ENCODE results near the gene ZP1.

Gene ZP1

DNA sequence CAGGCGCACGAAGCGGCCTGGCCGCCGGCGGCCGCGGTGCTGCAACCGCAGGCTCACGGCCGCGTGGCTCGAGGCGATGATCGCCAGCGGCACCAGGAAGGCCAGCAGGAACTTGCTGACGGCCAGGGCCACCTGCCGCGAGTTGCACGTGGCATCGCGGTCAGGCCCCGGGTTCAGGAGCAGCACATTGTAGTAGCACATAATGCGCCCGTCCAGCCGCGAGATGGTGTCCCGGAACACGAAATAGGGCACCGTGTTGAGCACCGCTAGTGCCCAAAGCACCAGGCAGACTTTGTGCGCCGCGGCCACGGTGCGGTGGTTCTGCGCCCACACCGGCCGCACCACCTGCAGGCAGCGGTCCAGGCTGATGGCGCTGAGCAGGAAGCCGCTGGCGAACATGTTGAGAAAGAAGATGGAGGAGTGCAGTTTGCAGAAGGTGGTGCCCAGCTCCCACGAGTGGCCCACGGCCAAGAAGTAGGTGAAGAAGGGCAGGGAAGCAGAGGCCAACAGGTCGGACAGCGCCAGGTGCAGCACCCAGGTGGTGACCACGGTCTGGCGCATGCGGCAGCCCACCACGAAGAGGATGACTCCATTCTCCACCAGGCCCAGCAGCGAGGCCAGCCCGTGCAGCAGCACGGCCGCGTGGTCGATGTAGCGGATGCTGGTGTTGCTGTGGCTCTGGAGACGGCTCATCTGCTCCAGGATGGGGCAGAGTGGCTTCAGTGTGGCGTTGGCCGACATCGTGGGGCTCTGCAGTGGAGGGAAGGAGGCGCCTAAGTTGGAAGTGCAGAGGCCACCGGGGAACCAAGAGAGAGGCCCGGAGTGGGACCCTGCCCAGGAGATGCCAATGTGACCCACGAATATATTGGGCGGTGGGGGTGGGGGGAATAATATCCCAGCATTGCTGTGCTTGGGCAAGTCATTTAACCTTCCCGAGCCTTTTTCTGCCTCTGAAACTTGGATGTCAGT lies 14.1 kb upstream of the ZP1 start:
- Histone ChIP-seq H3K4me3 (ENCODE audit: low read depth in 1 of 2, low read length in 1 of 2) (no peak overlapping the region), H3K36me3 (no peaks in the 10 kb centered on the region), H3K27ac (no peak overlapping the region), H3K27me3 (peaks cover 32% of the 10 kb centered on the region), H3K9me3 (no peaks in the 10 kb centered on the region), H3K4me1 (ENCODE audit: control insufficient read depth in 1 of 2, insufficient read depth in 1 of 2, low read depth in 1 of 2, low read length in 1 of 2) (peaks cover 0 to 4% of the 10 kb centered on the region in 2 experiments)
- TF ChIP-seq, protein P1, sequence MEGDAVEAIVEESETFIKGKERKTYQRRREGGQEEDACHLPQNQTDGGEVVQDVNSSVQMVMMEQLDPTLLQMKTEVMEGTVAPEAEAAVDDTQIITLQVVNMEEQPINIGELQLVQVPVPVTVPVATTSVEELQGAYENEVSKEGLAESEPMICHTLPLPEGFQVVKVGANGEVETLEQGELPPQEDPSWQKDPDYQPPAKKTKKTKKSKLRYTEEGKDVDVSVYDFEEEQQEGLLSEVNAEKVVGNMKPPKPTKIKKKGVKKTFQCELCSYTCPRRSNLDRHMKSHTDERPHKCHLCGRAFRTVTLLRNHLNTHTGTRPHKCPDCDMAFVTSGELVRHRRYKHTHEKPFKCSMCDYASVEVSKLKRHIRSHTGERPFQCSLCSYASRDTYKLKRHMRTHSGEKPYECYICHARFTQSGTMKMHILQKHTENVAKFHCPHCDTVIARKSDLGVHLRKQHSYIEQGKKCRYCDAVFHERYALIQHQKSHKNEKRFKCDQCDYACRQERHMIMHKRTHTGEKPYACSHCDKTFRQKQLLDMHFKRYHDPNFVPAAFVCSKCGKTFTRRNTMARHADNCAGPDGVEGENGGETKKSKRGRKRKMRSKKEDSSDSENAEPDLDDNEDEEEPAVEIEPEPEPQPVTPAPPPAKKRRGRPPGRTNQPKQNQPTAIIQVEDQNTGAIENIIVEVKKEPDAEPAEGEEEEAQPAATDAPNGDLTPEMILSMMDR (IDR thresholded peaks at IDR 0.05) = no peak

DNA sequence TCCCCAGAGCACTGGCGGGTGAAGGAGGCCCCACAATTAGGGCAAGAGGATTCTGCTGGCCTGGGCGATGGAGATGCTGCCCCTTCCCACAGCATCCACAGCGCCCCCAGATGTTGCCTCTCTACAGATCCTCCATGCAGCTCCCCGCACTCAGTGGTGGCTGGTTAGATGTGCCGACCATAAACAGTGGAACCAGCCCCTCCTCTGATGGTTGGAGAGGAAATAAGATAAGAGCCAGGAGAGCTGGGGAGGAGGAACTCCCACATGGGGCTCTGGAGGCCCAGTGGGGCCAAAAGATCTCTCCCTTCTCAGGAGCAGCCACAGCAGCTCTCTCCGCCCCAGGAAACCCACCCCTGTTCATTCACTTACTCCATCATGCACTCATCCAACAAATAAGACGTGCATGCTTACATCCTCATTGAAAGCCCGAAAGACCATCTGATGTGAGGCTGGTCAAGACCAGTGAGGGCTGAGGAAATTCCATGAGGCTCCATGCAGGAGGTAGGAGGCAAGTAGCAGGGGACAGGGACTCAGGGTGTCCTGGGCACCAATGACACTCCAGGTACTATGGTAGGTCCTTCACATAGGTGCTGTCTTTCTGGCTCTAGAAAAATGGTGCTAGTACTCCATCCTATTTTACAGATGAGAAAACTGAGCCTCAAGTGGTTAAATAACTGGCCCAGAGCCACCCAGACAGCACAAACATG lies 13.0 kb upstream of the ZP1 start:
- H3K36me3 ChIP-seq = no peaks in the 10 kb centered on the region
- no peak overlapping the region for H3K27ac ChIP-seq
- no peaks in the 10 kb centered on the region for H3K9me3 ChIP-seq
- no peaks in the 10 kb centered on the region for H3K4me1 ChIP-seq (ENCODE audit: control insufficient read depth in 1 of 2, insufficient read depth in 1 of 2, low read depth in 1 of 2, low read length in 1 of 2)
- H3K27me3 ChIP-seq = peaks cover 32% of the 10 kb centered on the region
- TF ChIP-seq, protein P1 (IDR thresholded peaks at IDR 0.05) = no peak
- H3K4me3 ChIP-seq (ENCODE audit: low read depth in 1 of 2, low read length in 1 of 2) = no peak overlapping the region

DNA sequence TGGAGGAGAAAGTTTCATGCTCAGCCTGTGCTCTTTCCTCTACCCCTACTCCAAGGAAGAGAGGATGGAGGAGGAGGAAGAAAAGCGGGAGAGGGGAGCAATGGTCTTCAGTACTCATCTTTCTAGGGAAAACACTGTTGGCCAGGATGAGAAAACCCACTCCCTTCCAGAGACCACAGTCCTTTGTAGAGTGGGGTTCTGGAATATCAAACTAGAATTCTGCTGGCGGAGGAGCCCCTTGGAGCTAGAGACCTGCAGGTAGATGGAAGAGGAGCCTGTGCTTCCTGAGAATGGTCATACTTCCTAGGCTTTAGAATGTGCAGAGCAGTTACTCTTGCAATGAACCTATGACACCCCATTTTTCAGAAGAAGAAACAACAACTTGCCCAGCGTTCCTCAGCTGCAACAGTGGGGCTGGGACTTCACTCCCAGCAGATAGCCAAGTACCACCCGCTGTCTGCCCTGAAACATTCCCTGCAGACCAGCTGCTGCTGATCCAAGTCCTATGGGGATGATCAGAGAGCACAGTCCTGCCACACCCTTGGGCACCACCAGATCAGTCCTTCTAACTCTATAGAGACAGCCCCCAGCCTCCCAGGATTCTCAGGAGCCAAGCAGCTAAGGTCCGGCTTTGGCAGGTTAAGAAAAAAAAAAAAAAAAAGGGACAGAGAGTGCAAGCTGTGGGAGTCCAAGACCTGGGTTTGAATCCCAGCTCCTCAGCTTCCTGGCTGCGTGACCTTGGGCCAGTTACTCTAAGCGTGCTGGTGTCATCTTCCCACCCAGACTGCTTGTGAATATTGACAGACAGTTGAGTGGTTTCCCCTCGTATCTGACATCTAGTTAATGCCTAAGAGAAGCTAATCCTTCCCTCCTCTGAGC lies 12.3 kb upstream of the ZP1 start:
- H3K27ac ChIP-seq = no peak overlapping the region
- peaks cover 32% of the 10 kb centered on the region for H3K27me3 ChIP-seq
- H3K36me3 ChIP-seq = no peaks in the 10 kb centered on the region
- no peaks in the 10 kb centered on the region for H3K4me1 ChIP-seq (ENCODE audit: control insufficient read depth in 1 of 2, insufficient read depth in 1 of 2, low read depth in 1 of 2, low read length in 1 of 2)
- H3K4me3 ChIP-seq (ENCODE audit: low read depth in 1 of 2, low read length in 1 of 2) = no peak overlapping the region
- TF ChIP-seq, protein P1 (IDR thresholded peaks at IDR 0.05) = no peak
- no peaks in the 10 kb centered on the region for H3K9me3 ChIP-seq

DNA sequence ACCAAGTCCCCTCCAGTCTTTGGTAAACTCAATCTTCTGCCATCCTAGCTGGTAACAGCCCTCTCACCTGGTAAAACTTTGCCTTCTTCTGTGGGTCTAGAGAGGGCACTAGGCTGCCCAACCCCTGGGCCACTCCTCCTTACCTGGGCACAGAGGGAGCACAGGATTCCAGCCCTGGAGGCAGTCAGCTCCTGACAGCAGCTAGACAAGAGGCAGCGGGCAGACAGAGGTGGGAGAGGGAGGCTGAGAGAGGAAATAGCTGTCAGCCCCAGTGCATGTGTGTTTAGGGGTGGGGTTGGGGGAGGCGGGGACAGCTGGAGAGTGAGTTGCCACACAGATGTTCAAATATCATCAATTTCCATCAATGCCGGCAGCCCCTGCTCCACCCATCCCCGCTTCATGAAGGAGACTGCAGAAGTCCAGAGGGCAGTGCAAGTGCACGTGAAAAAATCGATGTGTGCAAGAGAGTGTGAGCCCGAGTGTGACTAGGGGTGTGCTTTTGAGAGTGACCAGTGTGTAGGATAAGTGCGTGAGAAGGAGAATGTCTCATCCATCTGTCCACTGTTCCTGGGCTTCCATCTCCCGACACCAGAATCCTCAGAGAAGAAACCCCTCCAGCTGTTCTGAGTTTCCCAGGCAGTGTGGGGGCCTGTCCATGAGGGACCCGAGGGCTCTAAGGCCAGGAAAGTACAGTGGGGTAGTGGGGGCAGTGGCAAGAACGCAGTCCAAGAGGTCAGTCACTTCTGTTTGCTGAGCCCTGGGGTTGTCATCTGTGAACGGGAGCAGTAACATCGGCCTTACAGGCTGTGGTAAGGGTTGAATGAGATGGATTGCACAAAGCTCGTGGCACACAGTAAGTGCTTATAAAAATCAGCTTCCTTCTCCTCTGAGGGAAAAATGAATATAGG lies 11.4 kb upstream of the ZP1 start, which contains the start of gene PTGDR2:
PTGDR2 (minus strand) TSS at position 225 of the 908 bp plus-strand sequence. CDS start 2,228 bp downstream, outside the sequence.
- H3K36me3 ChIP-seq = no peaks in the 10 kb centered on the region
- H3K4me3 ChIP-seq (ENCODE audit: low read depth in 1 of 2, low read length in 1 of 2) = no peak within 1 kb of the TSS
- TF ChIP-seq, protein P1 (IDR thresholded peaks at IDR 0.05) = no peak
- no peaks in the 10 kb centered on the region for H3K9me3 ChIP-seq
- no peak within 1 kb of the TSS for H3K27ac ChIP-seq
- H3K4me1 ChIP-seq (ENCODE audit: control insufficient read depth in 1 of 2, insufficient read depth in 1 of 2, low read depth in 1 of 2, low read length in 1 of 2) = no peaks in the 10 kb centered on the region
- H3K27me3 ChIP-seq = peaks cover 32% of the 10 kb centered on the region

Measured in neutrophil (primary cell).